Activated naive CD4-positive, alpha-beta T cell (primary cell): Measurements from ENCODE around the gene TEAD4.
"Not testable (repeated sequence)": the region's sequence is repeated elsewhere in the genome, so short reads cannot be mapped to it uniquely, and the experiment has no call there.

Experiments
- DNase-seq, 4 experiments: peaks; one replicate each; lab custom pipeline; 2025; lab: John Stamatoyannopoulos, UW

The TEAD4 gene

GRCh38 chr12:3048540-3048939 lies 89.3 kb downstream of the TEAD4 start:
- no peak for DNase-seq

DNA sequence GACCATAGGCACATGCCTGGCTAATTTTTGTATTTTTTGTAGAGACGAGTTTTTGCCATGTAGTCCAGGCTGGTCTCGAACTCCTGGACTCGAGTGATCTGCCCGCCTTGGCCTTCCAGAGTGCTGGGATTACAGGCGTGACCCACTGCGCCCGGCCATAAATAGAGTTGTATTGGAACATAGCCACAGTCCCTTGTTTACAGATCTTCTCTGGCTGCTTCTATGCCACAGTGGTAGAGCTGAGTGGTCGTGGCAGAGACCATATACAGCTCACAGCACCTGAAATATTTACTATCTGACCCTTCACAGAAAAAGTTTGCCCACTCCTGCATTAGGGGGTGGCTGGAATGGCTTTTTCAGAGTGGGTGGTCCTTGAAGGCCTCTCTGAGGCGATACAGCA lies 90.0 kb downstream of the TEAD4 start:
- DNase-seq: no peak

DNA sequence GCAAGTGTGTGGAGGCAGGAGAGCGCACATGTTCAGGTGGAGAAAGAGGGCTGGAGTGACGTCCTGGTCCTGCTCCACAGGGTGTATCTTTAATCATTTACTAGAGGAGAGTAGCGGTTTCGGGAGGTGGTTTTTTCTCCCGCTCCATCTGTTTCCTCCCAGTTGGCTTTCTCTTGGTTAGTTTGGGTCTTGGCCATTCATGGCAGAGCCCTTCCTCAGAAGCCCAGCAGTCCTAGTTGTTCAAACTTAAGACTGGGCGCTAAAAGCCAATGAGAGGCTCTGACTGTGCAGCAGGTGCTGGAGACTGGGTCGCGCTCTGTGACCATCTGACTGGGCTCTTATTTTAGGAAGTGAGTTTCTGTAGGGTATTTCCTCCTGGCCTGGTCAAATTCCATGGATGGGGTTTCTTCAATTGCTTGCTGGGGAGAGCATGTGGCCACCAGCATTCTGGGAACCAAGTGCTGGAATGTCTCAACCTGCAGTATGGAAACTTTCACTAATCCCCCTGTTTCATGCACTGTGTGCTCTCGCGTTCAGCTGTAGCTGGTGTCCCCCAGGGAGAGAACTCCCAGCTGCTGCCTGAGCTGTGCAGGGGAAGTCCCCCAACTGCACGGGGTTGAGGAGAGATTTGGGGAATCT lies 90.5 kb downstream of the TEAD4 start:
- no peak for DNase-seq

DNA sequence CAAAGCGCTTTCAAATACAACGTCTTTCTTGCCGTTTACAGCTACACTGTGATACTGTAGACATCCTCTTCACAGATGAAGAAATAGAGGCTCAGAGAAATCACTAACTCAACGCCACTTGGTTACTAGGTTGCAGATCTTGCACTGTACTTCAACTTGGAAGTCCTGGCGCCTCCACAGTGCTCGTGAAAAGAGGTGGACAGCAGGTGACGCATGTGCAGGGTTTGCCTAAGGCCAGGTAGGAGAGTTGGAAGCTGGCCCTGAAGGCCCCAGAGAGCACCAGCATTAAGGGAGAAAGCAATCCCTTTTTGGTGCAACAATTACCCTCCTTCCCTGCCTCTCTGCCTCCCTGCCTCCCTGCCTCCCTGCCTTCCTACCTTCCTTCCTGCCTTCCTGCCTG lies 95.2 kb downstream of the TEAD4 start:
- DNase-seq: no peak

DNA sequence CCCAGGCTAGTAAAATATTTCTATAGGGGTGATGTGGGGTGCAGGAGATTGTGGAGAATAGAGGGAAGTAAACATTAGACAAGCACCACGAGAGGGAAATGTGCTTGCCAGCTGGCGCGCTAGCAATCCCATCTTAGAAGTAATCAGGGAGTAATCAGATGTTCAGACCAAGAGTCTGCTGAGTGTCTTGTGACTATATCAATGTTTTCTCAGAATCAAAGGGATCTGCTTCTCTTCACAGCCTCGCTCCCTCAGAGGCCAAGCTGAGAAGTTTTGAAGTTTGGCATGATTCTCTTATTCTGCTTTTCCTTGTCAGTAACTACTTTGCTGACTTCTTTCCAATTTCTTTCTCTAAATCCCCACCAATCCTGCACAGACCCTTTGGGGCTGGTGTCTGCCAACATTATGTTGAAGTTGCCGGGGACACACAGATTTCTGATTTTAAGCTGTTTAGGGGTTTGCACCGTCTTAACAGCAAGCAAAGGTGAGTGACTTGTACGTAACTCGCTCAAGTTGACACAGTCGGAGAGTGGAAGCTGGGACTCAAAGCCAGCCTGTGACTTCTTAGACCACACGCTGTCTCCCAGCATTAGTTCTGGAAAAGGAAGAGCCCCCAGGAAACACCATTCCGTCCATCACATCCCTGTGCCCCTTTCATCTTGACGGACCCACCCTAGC lies 96.0 kb downstream of the TEAD4 start:
- no peak for DNase-seq

- no peak for DNase-seq
Measured at GRCh38 chr12:3055704-3056467, 96.7 kb downstream of the TEAD4 start.

DNA sequence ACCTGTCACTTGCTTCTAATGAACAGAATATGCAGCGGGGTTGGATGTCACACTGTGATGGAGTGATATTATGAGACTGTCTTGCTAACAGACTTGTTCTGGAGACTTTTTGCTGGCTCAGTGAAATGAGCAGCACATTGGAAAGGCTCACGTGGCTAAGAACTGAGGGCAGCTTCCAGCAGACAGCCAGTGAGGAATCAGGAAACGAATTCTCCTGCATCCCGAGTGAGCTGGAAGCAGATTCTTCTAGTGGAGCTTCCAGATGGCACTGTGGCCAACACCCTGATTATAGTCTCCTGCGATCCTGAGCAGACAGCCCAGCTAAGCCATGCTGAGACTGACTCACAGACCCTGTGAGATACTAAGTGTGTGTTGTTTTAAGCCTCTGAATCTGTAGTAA lies 101.9 kb downstream of the TEAD4 start:
- no peak for DNase-seq

DNA sequence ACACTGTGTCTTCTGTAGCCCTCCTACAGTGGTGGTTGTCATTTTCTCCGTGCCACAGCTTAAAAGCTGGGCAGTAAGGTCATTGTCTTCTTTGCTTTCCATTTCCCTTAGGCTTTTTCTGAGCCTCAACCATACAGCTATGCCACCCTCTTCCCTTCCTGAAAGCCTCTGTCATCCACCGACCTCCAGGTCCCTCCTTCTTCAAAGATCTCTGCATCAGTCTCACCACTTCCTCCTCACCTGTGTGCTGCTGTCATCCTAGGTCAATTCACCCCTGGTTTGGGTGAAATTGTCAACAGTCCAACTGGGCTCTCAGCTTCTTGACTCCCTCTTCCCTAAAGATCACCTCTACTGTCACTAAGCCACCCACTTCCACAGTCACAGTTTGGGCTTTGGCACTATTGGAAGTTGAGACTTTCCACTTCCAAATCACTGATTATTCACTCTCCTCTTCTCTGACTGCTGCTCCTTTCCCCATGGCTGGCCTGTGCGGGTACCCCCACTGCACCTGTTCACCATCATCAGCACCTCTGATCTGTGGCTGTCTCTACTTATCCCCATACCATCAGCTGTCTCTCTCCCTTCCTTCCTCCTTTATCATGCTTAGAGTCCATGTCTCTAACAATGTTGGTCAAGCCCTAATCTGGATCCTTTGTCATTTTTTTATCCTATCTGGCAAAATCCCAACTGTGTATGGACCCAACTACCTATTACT lies 102.5 kb downstream of the TEAD4 start:
- no peak for DNase-seq

GRCh38 chr12:3065300-3065699 lies 106.1 kb downstream of the TEAD4 start:
- DNase-seq: no peak

GRCh38 chr12:3065846-3066245 lies 106.6 kb downstream of the TEAD4 start:
- not testable (repeated sequence) for DNase-seq

DNA sequence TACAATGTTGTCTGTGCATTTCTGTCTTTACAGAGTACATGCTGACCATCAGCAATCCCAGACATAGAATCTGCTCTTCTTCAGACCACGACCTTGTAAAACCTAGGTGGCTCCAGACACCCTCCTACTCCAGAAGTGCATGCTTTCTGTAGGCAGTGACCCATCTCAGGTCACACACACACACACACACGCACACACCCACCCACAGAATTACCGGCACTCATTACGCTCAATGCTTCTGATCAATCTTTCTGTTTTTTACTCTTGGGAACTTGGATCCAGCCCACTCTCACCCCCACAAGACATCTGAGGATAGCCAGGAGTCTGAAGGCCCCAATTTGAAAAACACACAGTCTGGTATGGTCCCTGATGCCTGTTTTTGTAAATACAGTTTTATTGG lies 110.5 kb downstream of the TEAD4 start:
- no peak for DNase-seq

DNA sequence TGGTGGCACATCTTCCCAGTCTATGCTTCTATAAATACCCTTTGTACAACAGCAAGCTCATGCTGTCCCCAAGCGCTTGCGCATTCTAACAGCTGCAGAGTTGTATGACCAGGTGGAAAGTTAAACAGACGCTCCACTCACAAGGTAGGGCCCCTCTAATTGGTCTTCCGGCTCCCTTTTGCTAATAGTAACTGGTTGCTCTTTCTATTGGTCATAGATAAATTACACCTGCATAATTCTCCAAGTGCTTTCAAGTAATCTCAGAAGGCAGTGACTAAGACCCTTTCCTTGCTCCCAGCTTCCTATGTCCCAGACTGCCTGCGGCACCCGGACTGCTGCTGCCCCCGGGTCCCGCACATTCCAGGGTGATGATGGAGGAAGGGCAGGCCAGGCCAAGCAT lies 111.9 kb downstream of the TEAD4 start:
- DNase-seq: no peak

DNA sequence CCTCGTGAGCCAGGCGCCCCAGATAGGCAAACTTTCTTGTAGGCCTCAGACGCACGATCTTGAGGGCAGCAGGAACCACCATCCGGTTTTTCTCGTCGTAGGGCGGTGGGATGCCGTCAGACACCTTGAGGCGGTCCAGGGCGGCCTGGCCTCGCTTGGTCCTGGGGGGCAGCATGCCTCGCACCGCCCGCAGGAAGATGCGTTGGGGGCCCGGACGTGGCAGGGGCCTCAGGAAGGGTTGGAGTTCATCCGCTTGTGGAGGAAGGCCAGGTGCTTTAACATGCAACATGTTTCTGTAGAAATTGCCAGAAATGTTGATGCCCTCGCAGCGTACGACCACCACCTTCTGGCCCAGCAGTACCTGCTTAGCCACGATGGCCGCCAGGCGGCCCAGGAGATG lies 112.5 kb downstream of the TEAD4 start:
- no peak for DNase-seq

- DNase-seq: peak; percentile 59 to 79 (median 72)
Measured at GRCh38 chr12:3073438-3074250, 114.4 kb downstream of the TEAD4 start.

DNA sequence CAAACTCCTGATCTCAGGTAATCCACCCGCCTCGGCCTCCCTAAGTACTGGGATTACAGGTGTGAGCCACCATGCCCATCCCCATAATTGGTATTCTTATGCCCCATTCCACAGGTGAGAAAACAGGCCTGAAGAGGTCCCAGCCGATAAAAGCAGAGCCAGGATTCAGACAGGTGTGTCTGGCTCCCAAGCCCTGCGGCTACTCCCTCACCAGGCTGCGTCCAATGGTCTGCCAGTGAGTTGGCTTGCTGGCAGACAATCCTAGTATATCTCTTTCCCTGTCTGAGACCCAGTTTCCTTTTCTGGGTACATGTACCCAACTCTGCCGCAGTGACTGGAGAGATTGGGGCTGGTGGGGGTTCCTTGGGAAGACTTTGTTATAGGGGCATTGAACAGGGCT lies 116.1 kb downstream of the TEAD4 start:
- no peak for DNase-seq

GRCh38 chr12:3076730-3077571 lies 117.8 kb downstream of the TEAD4 start, which contains the start of gene TSPAN9:
TSS of gene TSPAN9 (plus strand) at chr12:3077379. CDS start at chr12:3201194, 123,815 bp downstream.
- DNase-seq: peak; percentile 30 to 73 (median 42)

DNA sequence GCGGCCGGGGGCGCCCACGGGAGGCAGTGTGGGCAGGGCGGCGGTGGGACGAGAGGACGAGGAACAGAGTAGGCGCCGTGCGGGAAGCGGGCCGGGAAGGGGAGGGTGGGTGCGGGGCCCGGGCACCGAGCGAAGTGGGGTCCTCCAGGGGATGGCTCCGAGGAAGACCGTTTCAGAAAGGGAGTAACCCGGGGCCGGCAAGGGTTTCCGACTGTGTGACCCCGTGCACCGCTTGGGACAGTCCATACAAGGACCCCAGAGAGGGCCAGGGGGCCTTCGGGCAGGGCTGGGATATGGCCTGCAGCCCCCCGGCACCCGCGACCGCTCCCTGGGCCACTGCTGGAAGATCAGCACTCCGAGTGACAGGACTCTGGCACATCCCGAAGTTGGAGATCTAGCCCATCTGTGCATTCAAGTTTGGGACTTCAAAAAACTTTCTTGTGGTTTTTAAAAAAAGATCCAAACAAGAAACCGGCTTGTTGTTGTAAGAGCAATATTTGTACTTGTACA lies 118.4 kb downstream of the TEAD4 start:
- DNase-seq: no peak

- DNase-seq: no peak
Measured at GRCh38 chr12:3078086-3078820, 119.1 kb downstream of the TEAD4 start.

DNA sequence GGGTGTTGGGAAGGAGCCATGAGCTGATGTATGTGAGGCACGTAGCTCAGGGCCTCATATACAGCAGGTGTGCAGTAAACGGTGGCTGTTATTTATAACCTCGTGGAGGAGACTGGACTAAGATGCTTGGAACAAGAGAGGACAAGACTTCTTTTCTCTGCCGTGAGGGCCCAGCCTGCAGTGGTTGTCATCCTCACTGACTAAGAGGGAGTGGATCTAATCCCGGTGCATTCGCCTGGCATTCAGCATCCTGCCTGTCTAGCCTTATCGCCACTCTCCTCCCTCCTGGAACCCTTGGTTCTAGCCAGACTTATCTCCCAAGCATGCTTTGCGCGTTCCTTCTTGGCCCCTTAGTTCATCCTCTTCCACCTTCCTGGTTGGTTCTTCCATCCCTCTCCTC lies 121.9 kb downstream of the TEAD4 start:
- DNase-seq: no peak

DNA sequence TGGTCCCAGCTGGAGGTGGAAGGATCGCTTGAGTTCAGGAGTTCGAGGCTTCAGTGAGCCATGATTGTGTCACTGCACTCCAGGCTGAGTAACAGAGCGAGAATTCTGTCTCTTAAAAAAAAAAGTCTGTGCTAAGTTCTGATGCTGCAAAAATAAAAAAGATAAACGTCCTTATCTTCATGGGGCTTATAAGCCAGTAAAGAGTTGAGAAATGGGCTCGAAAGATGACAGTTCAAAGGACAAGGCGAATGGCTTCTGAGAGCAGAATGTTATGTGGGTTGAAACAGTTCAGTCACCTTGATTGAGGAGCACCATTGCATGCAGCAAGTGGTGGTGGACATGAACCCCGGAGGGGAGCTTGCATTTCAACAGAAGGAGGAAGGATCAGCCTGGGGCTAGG lies 122.7 kb downstream of the TEAD4 start:
- DNase-seq: no peak
